Activated CD8-positive, alpha-beta memory T cell treated with anti-CD3 and anti-CD28 coated beads for 4 hours (primary cell): ENCODE data around the gene AFAP1L1.
"Not testable (repeated sequence)": the region's sequence is repeated elsewhere in the genome, so short reads cannot be mapped to it uniquely, and the experiment has no call there.

Source experiments
- DNase-seq, 2 donors: peaks; one replicate each; pipeline ENCODE4 v3.0.0-alpha.2; 2020; ENCODE audit warnings: low read depth in 2 of 2

Gene AFAP1L1

GRCh38 chr5:149391076-149391475, 119.4 kb downstream of the AFAP1L1 start:
- not testable (repeated sequence) for DNase-seq
